Natural killer cell (primary cell): Measurements from ENCODE around the gene LMO3. TPM values are rescaled to one million over a fixed set of nuclear protein-coding genes. Genes with fewer than 3 reads are reported as not detected.

Experiments
- ATAC-seq, 3 donors: fragments of 150-1000 bp in 2 of 3; fragments of 200-7000 bp in 1 of 3; cut with Tn5 transposase; 1 replicate in 1 of 3; 2 replicates in 2 of 3; pipeline ENCODE4 v1.10.0; 2021; ENCODE audit warnings: mild to moderate bottlenecking in 2 of 3, moderate library complexity in 2 of 3
- DNase-seq, 2 donors: peaks; one replicate each; pipeline versions ENCODE4 v3.0.0 to v3.0.0-alpha.2; 2013 to 2021; ENCODE audit warnings: mixed read lengths in 1 of 2
- H3K27ac ChIP-seq: one replicate; pipeline ENCODE4 v1.5.1; 2013; ENCODE audit warnings: mild to moderate bottlenecking, low read length
- H3K27me3 ChIP-seq: one replicate; pipeline ENCODE4 v1.6.1; 2013; ENCODE audit warnings: low read length; ENCODE audit not compliant: control insufficient read depth, insufficient read depth
- H3K36me3 ChIP-seq: one replicate; pipeline ENCODE4 v1.6.1; 2013; ENCODE audit warnings: low read length; ENCODE audit not compliant: control insufficient read depth, insufficient read depth
- H3K4me1 ChIP-seq: one replicate; pipeline ENCODE4 v1.6.1; 2013; ENCODE audit warnings: low read length; ENCODE audit not compliant: control insufficient read depth, insufficient read depth
- H3K4me3 ChIP-seq: one replicate; pipeline ENCODE4 v1.5.1; 2013; ENCODE audit warnings: low read length
- H3K9me3 ChIP-seq: one replicate; pipeline ENCODE4 v1.6.1; 2013; ENCODE audit warnings: low read length; ENCODE audit not compliant: control insufficient read depth, insufficient read depth
- H3K27ac Mint-ChIP-seq, 2 donors: one replicate each; pipeline ENCODE4 v1.8.0; 2022; ENCODE audit warnings: mild to moderate bottlenecking in 2 of 2, mixed read lengths in 2 of 2, moderate library complexity in 1 of 2
- H3K27me3 Mint-ChIP-seq, 2 donors: one replicate each; pipeline ENCODE4 v1.8.0; 2022; ENCODE audit warnings: low read depth in 2 of 2, mixed read lengths in 2 of 2
- H3K36me3 Mint-ChIP-seq: one replicate; pipeline ENCODE4 v1.8.0; 2022; ENCODE audit warnings: mixed read lengths
- H3K4me1 Mint-ChIP-seq, 2 donors: one replicate each; pipeline ENCODE4 v1.8.0; 2022; ENCODE audit warnings: mixed read lengths in 2 of 2
- H3K4me3 Mint-ChIP-seq: one replicate; pipeline ENCODE4 v1.8.0; 2022; ENCODE audit warnings: mild to moderate bottlenecking, moderate library complexity, mixed read lengths
- H3K9me3 Mint-ChIP-seq, 2 donors: one replicate each; pipeline ENCODE4 v1.8.0; 2022; ENCODE audit warnings: mixed read lengths in 2 of 2
- WGBS: methylation state at CpG from one replicate; pipeline ENCODE4 v1.1.7; 2013; ENCODE audit warnings: missing lambda C conversion rate; ENCODE audit not compliant: insufficient coverage; 5-methylcytosine and 5-hydroxymethylcytosine counted together
- intact Hi-C: fragments of 100-400 bp; cut with micrococcal nuclease; formaldehyde crosslinking; loops from one replicate; pipeline ENCODE4 v1.14.2; 2022
- total RNA-seq, 4 donors: library from RNA; stranded (reverse); fragments of 120-200 nt in 1 of 4; gene quantifications; one replicate each; pipeline versions ENCODE4 v1.2.3 to v1.2.4, GENCODE V29; 2013 to 2022
- TF ChIP-seq, protein P1 (sequence below): fragments of 200-600 bp; IDR thresholded peaks from one replicate; pipeline ENCODE4 v1.8.0; 2022; ENCODE audit warnings: antibody characterized with exemption

The LMO3 gene
- total RNA-seq, 3 donors from 2014 or later (not counting 1 experiment from before 2014, with no cell fraction given), result not detected

DNA sequence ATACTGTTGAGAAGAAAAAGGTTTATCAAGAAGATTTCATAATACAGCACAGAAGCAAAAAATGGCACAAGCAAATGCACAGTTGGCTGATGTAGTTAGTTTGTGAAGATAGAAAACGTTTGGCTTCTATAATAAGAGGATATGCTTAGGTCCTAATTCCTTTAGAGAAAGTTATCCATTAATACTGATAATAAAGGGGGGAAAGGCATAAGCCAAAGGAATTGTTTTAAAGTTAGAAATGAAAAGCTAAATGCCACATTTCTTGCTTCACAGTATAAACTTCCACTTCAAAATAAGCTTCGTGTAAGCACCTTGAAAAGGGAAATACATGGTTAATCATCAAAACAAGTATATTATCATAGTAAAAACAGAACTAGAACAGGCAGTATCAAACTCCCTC is 12.4 kb downstream of the LMO3 start:
- Histone ChIP-seq H3K4me1 (no peaks in the 10 kb centered on the region), H3K9me3 (no peaks in the 10 kb centered on the region), H3K27ac (no peak overlapping the region), H3K27me3 (no peaks in the 10 kb centered on the region), H3K4me3 (no peak overlapping the region), H3K36me3 (no peaks in the 10 kb centered on the region)
- DNase-seq (no peak), ATAC-seq (no peak)
- H3K9me3 Mint-ChIP-seq, result peaks cover 0 to 13% of the 10 kb centered on the region in 2 donors
- no CpG with 5 or more reads among the region's 2 CpGs for WGBS
- intact Hi-C loops, result no loop called here
- no peaks in the 10 kb centered on the region for H3K36me3 Mint-ChIP-seq
- H3K27ac Mint-ChIP-seq, result no peak overlapping the region
- H3K4me1 Mint-ChIP-seq, result no peaks in the 10 kb centered on the region
- no peak overlapping the region for H3K4me3 Mint-ChIP-seq
- TF ChIP-seq, protein P1, sequence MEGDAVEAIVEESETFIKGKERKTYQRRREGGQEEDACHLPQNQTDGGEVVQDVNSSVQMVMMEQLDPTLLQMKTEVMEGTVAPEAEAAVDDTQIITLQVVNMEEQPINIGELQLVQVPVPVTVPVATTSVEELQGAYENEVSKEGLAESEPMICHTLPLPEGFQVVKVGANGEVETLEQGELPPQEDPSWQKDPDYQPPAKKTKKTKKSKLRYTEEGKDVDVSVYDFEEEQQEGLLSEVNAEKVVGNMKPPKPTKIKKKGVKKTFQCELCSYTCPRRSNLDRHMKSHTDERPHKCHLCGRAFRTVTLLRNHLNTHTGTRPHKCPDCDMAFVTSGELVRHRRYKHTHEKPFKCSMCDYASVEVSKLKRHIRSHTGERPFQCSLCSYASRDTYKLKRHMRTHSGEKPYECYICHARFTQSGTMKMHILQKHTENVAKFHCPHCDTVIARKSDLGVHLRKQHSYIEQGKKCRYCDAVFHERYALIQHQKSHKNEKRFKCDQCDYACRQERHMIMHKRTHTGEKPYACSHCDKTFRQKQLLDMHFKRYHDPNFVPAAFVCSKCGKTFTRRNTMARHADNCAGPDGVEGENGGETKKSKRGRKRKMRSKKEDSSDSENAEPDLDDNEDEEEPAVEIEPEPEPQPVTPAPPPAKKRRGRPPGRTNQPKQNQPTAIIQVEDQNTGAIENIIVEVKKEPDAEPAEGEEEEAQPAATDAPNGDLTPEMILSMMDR, result no peak
- H3K27me3 Mint-ChIP-seq, result no peaks in the 10 kb centered on the region

GRCh38 chr12:16590645-16591044 is 15.3 kb downstream of the LMO3 start:
- no peaks in the 10 kb centered on the region for H3K36me3 Mint-ChIP-seq
- H3K9me3 Mint-ChIP-seq, result peaks cover 0 to 10% of the 10 kb centered on the region in 2 donors

GRCh38 chr12:16588812-16589211 is 17.1 kb downstream of the LMO3 start:
- 88% methylated on average over 4 of the region's 6 CpGs for WGBS
- Histone ChIP-seq H3K9me3 (no peaks in the 10 kb centered on the region), H3K27me3 (no peaks in the 10 kb centered on the region), H3K4me1 (no peaks in the 10 kb centered on the region), H3K36me3 (no peaks in the 10 kb centered on the region), H3K27ac (no peak overlapping the region), H3K4me3 (no peak overlapping the region)
- H3K36me3 Mint-ChIP-seq, result no peaks in the 10 kb centered on the region
- no peak overlapping the region for H3K4me3 Mint-ChIP-seq
- H3K27me3 Mint-ChIP-seq, result no peaks in the 10 kb centered on the region
- intact Hi-C loops, result no loop called here
- no peaks in the 10 kb centered on the region for H3K4me1 Mint-ChIP-seq
- DNase-seq, result no peak
- H3K27ac Mint-ChIP-seq, result no peak overlapping the region
- ATAC-seq, result no peak
- H3K9me3 Mint-ChIP-seq, result peaks cover 8 to 17% of the 10 kb centered on the region in 2 donors
- TF ChIP-seq, protein P1, result no peak

More at GRCh38 chr12:16590645-16591044, 15.3 kb downstream of the LMO3 start:
- H3K4me1 Mint-ChIP-seq, result no peaks in the 10 kb centered on the region
- Histone ChIP-seq H3K4me3 (no peak overlapping the region), H3K9me3 (no peaks in the 10 kb centered on the region), H3K36me3 (no peaks in the 10 kb centered on the region), H3K27ac (no peak overlapping the region), H3K4me1 (no peaks in the 10 kb centered on the region), H3K27me3 (no peaks in the 10 kb centered on the region)
- ATAC-seq, result no peak
- intact Hi-C loops, result no loop called here
- WGBS, result 95% methylated on average over 3 of the region's 3 CpGs
- no peak overlapping the region for H3K4me3 Mint-ChIP-seq
- H3K27me3 Mint-ChIP-seq, result no peaks in the 10 kb centered on the region
- DNase-seq, result no peak
- TF ChIP-seq, protein P1, result no peak
- H3K27ac Mint-ChIP-seq, result no peak overlapping the region

DNA sequence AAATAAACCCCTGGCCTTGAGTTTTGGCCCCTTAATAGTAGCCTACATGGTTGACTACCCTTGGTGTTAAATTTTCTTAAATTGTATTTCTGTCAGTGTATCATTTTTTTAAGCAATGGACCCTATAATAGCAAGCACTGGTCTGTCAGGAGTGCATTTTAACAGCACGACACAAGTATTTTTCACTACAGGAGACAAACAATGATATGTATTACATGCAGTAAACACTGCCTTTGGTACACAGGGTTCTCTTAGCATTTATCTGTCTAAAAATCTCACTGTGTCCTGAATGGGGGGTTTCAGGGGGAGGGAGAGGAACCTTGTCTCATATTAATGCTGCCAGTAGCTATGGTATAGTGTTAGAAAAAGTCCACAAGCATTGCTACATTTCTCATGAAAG is 18.4 kb downstream of the LMO3 start:
- no peak overlapping the region for H3K4me3 Mint-ChIP-seq
- no peaks in the 10 kb centered on the region for H3K9me3 ChIP-seq
- no peak overlapping the region for H3K27ac ChIP-seq
- no peak for ATAC-seq
- no peaks in the 10 kb centered on the region for H3K4me1 Mint-ChIP-seq
- H3K4me3 ChIP-seq, result no peak overlapping the region
- H3K36me3 ChIP-seq, result no peaks in the 10 kb centered on the region
- H3K9me3 Mint-ChIP-seq, result peaks cover 17 to 24% of the 10 kb centered on the region in 2 donors
- H3K4me1 ChIP-seq, result no peaks in the 10 kb centered on the region
- H3K27me3 ChIP-seq, result no peaks in the 10 kb centered on the region
- intact Hi-C loops, result no loop called here
- TF ChIP-seq, protein P1, result no peak
- no peak for DNase-seq
- 63% methylated on average over 1 of the region's 1 CpG for WGBS
- H3K27ac Mint-ChIP-seq, result no peak overlapping the region
- no peaks in the 10 kb centered on the region for H3K36me3 Mint-ChIP-seq
- H3K27me3 Mint-ChIP-seq, result no peaks in the 10 kb centered on the region
